ENCODE data around the gene WNT11.

GRCh38 chr11:76203131-76203925, 3.0 kb downstream of the WNT11 start:
- no peak for TF ChIP-seq CTCF (IDR thresholded peaks at IDR 0.05)
- no peak for TF ChIP-seq POLR2A (IDR thresholded peaks at IDR 0.05)

All from esophagus squamous epithelium (tissue), 4 donors.